KOPT-K1 (cell line): ENCODE measurements around the gene ADAMTS9.

Experiments used
- H3K27ac ChIP-seq: fragments of 200-600 bp; sonication (generic); 2 replicates; pipeline ENCODE4 v1.5.1; 2016; ENCODE audit warnings: antibody characterized with exemption, mild to moderate bottlenecking, low read depth, low read length; ENCODE audit not compliant: poor library complexity, severe bottlenecking
- H3K36me3 ChIP-seq: fragments of 200-600 bp; sonication (generic); 2 replicates; pipeline ENCODE4 v1.5.1; 2017; ENCODE audit warnings: antibody characterized with exemption, mild to moderate bottlenecking, low read length, moderate library complexity; ENCODE audit not compliant: insufficient read depth
- H3K9me3 ChIP-seq: fragments of 200-600 bp; sonication (generic); 2 replicates; pipeline ENCODE4 v1.5.1; 2017; ENCODE audit warnings: antibody characterized with exemption, low read length, mild to moderate bottlenecking; ENCODE audit not compliant: insufficient read depth, poor library complexity, severe bottlenecking

The ADAMTS9 gene

GRCh38 chr3:64625381-64625780, 62.4 kb downstream of the ADAMTS9 start:
- Histone ChIP-seq H3K36me3 (no peaks in the 10 kb centered on the region), H3K27ac (no peak overlapping the region), H3K9me3 (no peaks in the 10 kb centered on the region)

DNA sequence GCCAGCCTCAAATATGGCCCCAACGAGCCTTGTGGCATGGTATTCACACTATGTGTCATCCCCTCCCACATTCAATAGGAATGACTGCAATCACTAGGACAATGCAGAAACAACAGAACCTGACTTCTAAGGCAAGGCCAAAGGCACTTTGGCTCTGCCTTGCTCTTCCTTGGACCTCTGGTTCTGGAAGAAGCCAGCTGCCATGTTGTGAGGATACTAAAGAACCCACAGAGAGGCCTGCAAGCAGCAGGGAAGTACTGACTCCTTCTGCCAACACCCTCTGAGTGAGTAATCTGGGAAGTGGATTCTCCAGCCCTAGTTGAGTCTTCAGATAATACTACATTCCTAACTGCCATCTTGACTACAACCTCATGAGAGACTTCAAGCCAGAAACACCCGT, 64.7 kb downstream of the ADAMTS9 start:
- H3K36me3 ChIP-seq, result no peaks in the 10 kb centered on the region
- no peak overlapping the region for H3K27ac ChIP-seq
- no peaks in the 10 kb centered on the region for H3K9me3 ChIP-seq

DNA sequence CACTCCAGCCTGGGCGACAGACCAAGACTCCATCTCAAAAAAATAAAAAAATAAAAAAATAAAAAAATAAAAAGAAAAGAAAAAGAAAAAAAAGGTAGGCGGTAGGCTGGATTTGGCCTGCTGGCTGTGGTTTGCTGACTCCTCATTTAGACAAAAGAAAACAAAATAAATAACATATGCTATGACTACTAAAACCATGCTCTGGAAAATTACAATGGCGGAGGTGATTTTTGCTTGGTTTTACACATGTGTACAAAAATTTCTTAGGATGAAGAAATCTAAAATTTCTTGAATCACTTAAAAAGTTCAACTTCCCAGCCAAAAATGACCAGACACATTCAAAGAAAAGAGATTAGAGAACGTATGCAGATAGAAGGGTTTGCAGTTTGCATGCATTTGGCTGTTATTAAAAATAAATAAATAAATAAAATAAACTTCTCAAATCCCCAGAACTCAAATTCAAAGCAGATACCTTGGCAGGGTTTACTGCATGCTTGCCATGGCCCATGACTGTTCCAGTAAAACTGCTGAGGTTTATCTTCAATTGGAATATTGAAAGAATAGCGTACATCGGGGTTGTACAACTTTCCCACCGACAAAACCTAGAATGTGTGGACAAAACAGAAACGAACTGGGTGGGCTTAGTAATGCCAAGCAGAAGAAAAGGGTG, 65.9 kb downstream of the ADAMTS9 start:
- Histone ChIP-seq H3K36me3 (no peaks in the 10 kb centered on the region), H3K27ac (no peak overlapping the region), H3K9me3 (no peaks in the 10 kb centered on the region)

DNA sequence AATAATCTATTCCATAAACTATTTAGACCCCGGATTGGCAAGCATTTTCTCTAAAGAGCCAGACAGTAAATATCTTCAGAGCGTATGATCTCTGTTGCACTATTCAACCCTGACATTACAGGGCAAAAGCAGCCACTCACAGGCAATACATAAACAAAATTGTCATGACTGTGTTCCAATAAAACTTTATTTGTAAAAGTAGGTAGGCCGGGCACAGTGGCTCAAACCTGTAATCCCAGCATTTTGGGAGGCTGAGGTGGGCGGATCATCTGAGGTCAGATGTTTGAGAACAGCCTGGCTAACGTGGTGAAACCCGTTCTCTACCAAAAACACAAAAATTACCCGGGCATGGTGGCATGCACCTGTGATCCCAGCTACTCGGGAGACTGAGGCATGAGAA, 66.5 kb downstream of the ADAMTS9 start:
- Histone ChIP-seq H3K36me3 (no peaks in the 10 kb centered on the region), H3K9me3 (no peaks in the 10 kb centered on the region), H3K27ac (no peak overlapping the region)

GRCh38 chr3:64620020-64620419, 67.8 kb downstream of the ADAMTS9 start:
- no peaks in the 10 kb centered on the region for H3K36me3 ChIP-seq
- no peak overlapping the region for H3K27ac ChIP-seq
- H3K9me3 ChIP-seq, result no peaks in the 10 kb centered on the region

DNA sequence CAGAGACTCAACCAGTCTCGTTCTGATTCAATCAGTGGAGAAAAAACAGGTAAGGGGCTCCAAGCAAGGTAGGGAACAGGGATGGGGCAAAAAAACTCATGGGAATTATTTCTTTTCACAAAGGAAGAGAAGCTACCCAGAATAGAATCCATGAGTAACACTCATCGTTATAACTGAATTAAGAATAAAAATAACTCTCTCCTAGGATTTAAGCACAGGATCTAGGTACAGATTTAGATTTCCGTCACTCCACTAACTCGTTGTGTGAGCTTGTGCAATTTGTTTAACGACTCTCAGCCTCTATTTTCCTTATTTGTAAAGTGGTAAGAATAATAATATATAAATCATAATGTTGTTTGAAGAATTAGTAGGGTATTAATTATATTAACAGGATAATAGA, 68.6 kb downstream of the ADAMTS9 start:
- Histone ChIP-seq H3K36me3 (no peaks in the 10 kb centered on the region), H3K27ac (no peak overlapping the region), H3K9me3 (no peaks in the 10 kb centered on the region)

DNA sequence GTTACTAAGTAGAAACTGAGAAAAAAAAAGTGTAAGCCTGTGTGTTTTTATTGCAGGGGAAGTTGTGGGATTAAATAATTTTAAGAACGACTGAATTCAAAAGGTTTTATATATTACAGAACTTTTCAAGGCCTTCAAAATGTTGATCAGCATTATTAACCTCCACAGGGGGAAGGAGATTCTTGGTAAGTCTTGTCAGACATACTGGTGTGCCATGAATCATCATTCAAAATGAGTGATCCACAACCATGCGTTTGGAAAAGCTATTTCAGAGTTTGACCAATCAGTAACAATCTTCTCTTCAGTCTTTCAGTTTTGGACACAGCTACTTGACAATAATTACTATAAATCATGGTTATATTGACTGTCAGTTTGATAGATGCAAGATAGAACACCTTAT, 70.2 kb downstream of the ADAMTS9 start:
- no peaks in the 10 kb centered on the region for H3K9me3 ChIP-seq
- H3K27ac ChIP-seq, result no peak overlapping the region
- H3K36me3 ChIP-seq, result no peaks in the 10 kb centered on the region

DNA sequence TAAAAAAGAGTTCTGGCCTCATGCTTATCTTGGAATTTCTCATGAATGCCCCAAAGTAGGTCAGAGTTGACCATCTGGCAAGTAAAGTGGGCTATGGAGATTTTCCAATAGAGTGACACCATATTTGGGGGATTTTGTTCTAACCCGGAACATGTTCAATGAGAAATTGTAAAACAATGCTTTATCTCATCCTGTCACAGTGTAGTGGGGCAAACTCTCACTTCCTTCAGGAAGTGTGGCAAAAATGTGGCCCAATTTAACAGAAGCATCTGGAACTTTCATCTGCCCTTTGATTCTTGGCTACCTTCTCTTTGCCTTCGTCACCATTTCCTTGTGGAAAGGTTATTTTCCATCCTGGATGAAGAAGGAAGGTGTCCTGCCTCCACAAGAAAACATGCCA, 70.8 kb downstream of the ADAMTS9 start:
- Histone ChIP-seq H3K36me3 (no peaks in the 10 kb centered on the region), H3K27ac (no peak overlapping the region), H3K9me3 (no peaks in the 10 kb centered on the region)

GRCh38 chr3:64612916-64613526, 74.8 kb downstream of the ADAMTS9 start:
- H3K9me3 ChIP-seq, result no peaks in the 10 kb centered on the region
- no peak overlapping the region for H3K27ac ChIP-seq
- H3K36me3 ChIP-seq, result no peaks in the 10 kb centered on the region

GRCh38 chr3:64612082-64612860, 75.5 kb downstream of the ADAMTS9 start:
- H3K27ac ChIP-seq, result no peak overlapping the region
- no peaks in the 10 kb centered on the region for H3K36me3 ChIP-seq
- H3K9me3 ChIP-seq, result no peaks in the 10 kb centered on the region

DNA sequence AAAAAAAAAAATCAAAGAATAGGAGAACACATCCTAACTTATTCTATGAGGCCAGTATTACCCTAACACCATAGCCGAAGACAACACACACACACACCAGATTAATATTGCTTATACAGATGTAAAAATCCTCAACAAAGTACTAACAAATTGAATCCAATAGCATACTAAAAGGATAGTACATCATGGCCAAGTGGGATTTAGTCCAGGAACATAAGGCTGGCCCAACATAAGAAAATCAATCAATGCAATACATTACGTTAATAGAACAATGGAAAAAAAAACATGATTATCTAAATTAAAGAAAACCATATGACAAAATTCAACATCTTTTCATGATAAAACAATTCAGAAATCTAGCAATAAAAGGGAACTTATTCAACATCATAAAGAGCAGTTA, 79.1 kb downstream of the ADAMTS9 start:
- H3K9me3 ChIP-seq, result no peaks in the 10 kb centered on the region
- H3K27ac ChIP-seq, result no peak overlapping the region
- H3K36me3 ChIP-seq, result no peaks in the 10 kb centered on the region

DNA sequence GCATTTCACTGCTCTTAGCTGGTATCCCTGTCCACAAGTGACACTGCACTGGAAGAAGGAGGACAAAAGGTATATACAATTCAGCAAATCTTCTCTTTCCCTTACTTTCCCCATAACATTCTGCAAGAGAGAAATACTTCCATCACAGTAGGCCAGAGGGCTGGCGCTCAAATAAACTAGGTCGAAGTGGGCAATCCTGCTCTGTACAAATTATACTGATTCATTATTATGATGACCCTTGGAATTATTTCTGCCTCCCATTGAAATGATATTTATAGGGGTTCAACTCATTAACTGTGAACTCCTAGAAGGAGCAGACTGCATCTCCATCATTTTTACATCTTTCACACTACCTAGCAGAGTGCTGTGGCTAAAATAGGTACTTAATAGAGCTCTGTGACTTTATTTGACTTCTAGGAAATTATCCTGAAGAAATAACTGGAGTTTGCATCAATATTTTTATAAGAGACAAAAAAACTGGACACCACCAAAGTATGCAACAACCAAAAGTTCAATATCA, 80.7 kb downstream of the ADAMTS9 start:
- Histone ChIP-seq H3K27ac (no peak overlapping the region), H3K36me3 (no peaks in the 10 kb centered on the region), H3K9me3 (no peaks in the 10 kb centered on the region)

- H3K36me3 ChIP-seq, result no peaks in the 10 kb centered on the region
- H3K27ac ChIP-seq, result no peak overlapping the region
- no peaks in the 10 kb centered on the region for H3K9me3 ChIP-seq
These were observed 83.5 kb downstream of the ADAMTS9 start for GRCh38 chr3:64604313-64604712.

DNA sequence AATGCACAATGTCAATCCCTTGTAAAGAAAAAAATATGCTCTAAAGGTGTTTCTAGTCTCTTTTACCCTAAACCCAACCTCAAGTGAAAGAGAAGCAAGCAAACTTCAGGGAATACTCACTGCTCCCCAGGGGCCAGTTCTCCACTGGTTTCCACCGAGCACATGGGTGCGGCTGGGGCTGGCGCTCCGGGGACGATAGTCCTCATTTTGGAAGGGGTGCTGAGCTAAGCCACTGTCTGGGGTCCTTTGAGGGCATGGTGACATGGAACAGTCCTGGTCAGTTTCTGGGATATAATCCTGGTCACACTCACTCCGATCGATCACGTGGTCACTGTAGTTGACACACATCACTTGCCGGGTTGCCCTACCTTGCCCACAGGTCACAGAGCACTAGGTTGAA, 86.0 kb downstream of the ADAMTS9 start:
- Histone ChIP-seq H3K27ac (no peak overlapping the region), H3K36me3 (no peaks in the 10 kb centered on the region), H3K9me3 (no peaks in the 10 kb centered on the region)

DNA sequence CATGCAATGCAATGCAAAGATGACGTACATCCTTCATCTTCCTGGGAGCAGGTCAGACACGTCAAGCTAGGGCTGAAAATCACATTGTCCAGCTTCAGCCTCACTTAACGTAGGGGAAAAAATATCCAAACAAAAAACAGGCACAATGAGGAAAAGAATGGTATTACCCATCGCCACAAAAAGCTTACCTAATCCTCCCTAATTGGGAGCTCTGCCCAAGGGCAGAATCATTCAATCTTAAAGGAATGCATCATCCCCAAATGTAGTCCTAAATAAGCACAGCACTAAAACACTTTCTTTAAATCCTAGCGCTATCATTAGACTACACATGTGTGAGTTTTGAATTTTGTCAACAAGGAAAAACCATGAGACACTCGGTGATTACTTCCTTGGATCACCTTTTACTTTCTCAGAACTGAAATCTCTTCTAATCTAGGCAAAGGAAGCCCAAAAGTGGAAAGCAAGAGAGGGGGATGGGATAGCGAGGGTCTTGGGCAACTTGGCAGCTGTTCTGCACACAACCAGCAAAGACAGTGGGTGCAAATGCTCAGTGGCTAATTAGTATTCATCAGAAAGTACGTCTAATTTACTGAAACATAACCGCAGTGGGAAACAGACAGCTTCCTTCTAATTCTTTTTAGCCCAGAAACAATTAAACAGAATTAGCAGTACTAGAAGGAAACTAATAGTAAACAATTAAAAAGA, 87.4 kb downstream of the ADAMTS9 start:
- H3K9me3 ChIP-seq, result no peaks in the 10 kb centered on the region
- no peak overlapping the region for H3K27ac ChIP-seq
- no peaks in the 10 kb centered on the region for H3K36me3 ChIP-seq
